Measurements from ENCODE around the gene DMRTB1. TPM values are rescaled to one million over a fixed set of nuclear protein-coding genes. Genes with fewer than 3 reads are reported as not detected.

The DMRTB1 gene
- total and polyA plus RNA-seq, 10 donors = not detected

DNA sequence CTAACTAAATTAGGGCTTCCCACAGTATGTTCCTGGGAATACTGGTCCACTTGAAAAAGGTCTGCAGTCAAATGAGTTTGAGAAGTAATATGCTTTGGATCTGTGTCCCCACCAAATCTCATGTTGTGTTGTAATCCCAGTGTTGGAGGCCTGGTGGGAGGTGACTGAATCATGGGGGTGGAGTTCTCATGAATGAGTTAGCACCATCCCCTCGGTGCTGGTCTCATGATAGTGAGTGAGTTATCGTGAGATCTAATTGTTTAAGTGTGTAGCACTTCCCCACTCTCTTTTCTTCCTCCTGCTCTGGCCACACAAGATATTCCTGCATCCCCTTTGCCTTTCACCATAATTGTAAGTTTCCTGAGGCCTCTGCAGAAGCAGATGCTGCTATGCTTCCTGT is 16.9 kb upstream of the DMRTB1 start:
- Histone ChIP-seq H3K4me1 (no peaks in the 10 kb centered on the region), H3K36me3 (no peaks in the 10 kb centered on the region), H3K27ac (no peak overlapping the region), H3K9me3 (no peaks in the 10 kb centered on the region), H3K27me3 (replicated peaks in 1 of 7) (no peaks in the 10 kb centered on the region), H3K4me3 (no peak overlapping the region)
- 12 to 31% (median 23%) methylated on average over 2 of the region's 2 CpGs for WGBS, 5 donors
- intact Hi-C loops (cut with DNase I; ENCODE audit: low total_unique reads) = no loop called here
- no peak for TF ChIP-seq POLR2A (IDR thresholded peaks at IDR 0.05)
- TF ChIP-seq, protein P1, sequence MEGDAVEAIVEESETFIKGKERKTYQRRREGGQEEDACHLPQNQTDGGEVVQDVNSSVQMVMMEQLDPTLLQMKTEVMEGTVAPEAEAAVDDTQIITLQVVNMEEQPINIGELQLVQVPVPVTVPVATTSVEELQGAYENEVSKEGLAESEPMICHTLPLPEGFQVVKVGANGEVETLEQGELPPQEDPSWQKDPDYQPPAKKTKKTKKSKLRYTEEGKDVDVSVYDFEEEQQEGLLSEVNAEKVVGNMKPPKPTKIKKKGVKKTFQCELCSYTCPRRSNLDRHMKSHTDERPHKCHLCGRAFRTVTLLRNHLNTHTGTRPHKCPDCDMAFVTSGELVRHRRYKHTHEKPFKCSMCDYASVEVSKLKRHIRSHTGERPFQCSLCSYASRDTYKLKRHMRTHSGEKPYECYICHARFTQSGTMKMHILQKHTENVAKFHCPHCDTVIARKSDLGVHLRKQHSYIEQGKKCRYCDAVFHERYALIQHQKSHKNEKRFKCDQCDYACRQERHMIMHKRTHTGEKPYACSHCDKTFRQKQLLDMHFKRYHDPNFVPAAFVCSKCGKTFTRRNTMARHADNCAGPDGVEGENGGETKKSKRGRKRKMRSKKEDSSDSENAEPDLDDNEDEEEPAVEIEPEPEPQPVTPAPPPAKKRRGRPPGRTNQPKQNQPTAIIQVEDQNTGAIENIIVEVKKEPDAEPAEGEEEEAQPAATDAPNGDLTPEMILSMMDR (IDR thresholded peaks at IDR 0.05 in 8 of 11, conservative IDR thresholded peaks at IDR 0.05 in 3 of 11) = no peak
- DNase-seq = no peak

DNA sequence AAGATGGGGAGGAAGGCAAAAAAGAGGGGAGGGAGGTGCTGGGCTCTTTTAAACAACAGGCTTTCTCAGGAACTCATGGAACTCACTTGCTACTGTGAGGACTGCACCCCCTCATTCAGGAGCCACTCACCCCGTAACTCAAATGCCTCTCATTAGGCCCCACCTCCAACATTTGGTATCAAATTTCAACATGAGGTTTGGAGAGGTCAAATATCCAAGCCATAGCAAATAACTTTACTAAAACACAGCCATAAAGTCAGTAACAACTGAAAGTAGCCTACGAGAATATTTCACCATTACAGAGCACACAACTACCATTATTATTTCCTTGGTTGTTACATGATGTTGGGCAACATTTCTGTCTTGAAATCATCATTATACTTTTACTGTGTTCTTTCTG is 13.1 kb upstream of the DMRTB1 start:
- H3K36me3 ChIP-seq = no peaks in the 10 kb centered on the region
- no peak for DNase-seq
- WGBS, 5 donors = 58 to 81% (median 63%) methylated on average over 2 of the region's 2 CpGs
- H3K9me3 ChIP-seq = no peaks in the 10 kb centered on the region
- no peak for TF ChIP-seq POLR2AphosphoS5 (IDR thresholded peaks at IDR 0.05)
- TF ChIP-seq POLR2A (IDR thresholded peaks at IDR 0.05) = no peak
- H3K4me1 ChIP-seq = no peaks in the 10 kb centered on the region
- H3K27me3 ChIP-seq (replicated peaks in 1 of 7) = peaks cover 0 to 9% (median 0%) of the 10 kb centered on the region in 7 donors
- H3K27ac ChIP-seq = no peak overlapping the region
- intact Hi-C loops (cut with DNase I; ENCODE audit: low total_unique reads) = no loop called here
- no peak overlapping the region for H3K4me3 ChIP-seq

DNA sequence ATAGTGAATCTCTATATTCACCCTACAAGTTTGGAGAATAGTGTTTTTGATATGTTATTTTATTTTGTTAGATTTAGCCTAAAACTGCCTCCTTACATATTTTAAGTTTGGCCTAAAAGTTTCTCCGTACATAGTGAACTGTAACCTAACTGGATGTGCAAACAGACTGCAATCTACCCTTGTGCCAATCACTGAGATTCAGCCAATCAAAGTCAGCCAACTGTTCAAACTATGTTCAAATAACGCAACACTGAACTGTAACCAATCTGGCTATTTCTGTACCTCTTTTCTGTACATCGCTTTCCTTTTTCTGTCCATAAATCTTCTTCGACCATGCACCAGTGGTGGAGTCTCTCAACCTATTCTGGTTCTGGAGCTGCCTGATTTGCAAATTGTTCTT is 11.8 kb upstream of the DMRTB1 start:
- Histone ChIP-seq H3K9me3 (no peaks in the 10 kb centered on the region), H3K27me3 (replicated peaks in 1 of 7) (peaks cover 0 to 9% (median 0%) of the 10 kb centered on the region in 7 donors), H3K4me1 (no peaks in the 10 kb centered on the region), H3K36me3 (no peaks in the 10 kb centered on the region), H3K4me3 (no peak overlapping the region), H3K27ac (no peak overlapping the region)
- TF ChIP-seq POLR2AphosphoS5 (IDR thresholded peaks at IDR 0.05) (no peak), POLR2A (IDR thresholded peaks at IDR 0.05) (no peak)
- TF ChIP-seq, protein P1 (IDR thresholded peaks at IDR 0.05 in 8 of 11, conservative IDR thresholded peaks at IDR 0.05 in 3 of 11) = no peak
- intact Hi-C loops (cut with DNase I; ENCODE audit: low total_unique reads) = no loop called here
- no peak for DNase-seq
- whole genome bisulfite sequencing, 5 donors = 86 to 96% (median 91%) methylated on average over 4 of the region's 4 CpGs

DNA sequence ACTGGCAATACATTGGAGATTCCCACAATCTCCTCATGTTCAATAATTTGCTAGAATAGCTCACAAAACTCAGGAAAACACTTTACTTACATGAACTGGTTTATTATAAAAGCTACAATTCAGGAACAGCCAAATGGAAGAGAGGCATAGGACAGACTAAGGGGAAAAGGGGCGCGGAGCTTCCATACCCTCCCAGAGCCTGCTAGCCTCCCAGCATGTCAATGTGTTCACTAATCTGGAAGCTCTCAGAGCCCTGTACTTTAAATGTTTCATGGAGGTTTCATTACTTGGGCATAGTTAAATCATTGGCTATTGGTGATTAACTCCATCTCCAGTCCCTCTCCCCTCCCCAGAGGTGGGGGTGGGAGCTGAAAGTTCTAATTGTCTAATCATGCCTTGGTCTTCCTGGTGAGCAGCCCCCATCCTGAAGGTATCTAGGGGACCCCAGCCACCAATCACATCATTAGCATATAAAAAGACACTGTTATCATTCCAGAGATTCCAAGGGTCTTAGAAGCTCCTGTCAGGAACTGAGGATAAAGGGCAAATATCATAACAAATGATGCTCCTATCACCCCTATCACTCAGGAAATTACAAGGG is 10.9 kb upstream of the DMRTB1 start:
- Histone ChIP-seq H3K27me3 (replicated peaks in 1 of 7) (peaks cover 0 to 9% (median 0%) of the 10 kb centered on the region in 7 donors), H3K27ac (no peak overlapping the region), H3K9me3 (no peaks in the 10 kb centered on the region), H3K4me3 (no peak overlapping the region), H3K36me3 (no peaks in the 10 kb centered on the region), H3K4me1 (no peaks in the 10 kb centered on the region)
- DNase-seq = no peak
- 90 to 98% (median 94%) methylated on average over 2 of the region's 2 CpGs for WGBS, 5 donors
- intact Hi-C loops (cut with DNase I; ENCODE audit: low total_unique reads) = no loop called here
- TF ChIP-seq POLR2A (IDR thresholded peaks at IDR 0.05) = no peak
- TF ChIP-seq, protein P1 (IDR thresholded peaks at IDR 0.05 in 8 of 11, conservative IDR thresholded peaks at IDR 0.05 in 3 of 11) = no peak

DNA sequence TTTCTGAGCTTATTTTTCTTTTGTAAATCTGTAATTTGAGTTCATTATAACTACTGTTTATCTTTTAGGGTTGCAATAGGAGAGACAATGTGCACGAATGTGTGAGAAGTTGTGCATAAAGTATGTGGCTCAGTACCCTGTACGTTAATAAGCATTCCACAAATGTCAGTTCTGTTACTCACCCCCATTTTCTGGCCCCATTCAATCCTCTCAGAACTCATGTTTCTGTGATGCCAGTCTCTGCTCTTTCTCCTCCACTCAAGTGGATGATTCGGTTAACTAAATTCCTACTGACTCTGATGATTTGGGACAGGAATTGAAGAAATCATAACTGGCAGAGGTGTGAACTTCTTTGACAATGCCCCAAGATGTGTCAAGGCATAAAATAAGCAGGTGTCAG is 10.2 kb upstream of the DMRTB1 start:
- no peak for DNase-seq
- Histone ChIP-seq H3K4me3 (no peak overlapping the region), H3K4me1 (no peaks in the 10 kb centered on the region), H3K9me3 (no peaks in the 10 kb centered on the region), H3K27ac (no peak overlapping the region), H3K36me3 (no peaks in the 10 kb centered on the region), H3K27me3 (replicated peaks in 1 of 7) (peaks cover 0 to 9% (median 0%) of the 10 kb centered on the region in 7 donors)
- WGBS, 5 donors = 77 to 87% (median 82%) methylated on average over 3 of the region's 3 CpGs
- TF ChIP-seq, protein P1 (IDR thresholded peaks at IDR 0.05 in 8 of 11, conservative IDR thresholded peaks at IDR 0.05 in 3 of 11) = no peak
- TF ChIP-seq POLR2AphosphoS5 (IDR thresholded peaks at IDR 0.05) = no peak
- TF ChIP-seq POLR2A (IDR thresholded peaks at IDR 0.05) = no peak
- intact Hi-C loops (cut with DNase I; ENCODE audit: low total_unique reads) = no loop called here
